Measurements from ENCODE around the gene DMRTB1.

The DMRTB1 gene

GRCh38 chr1:53447413-53447812, 11.8 kb upstream of the DMRTB1 start:
- ChIA-PET POLR2A (no interaction called here), CTCF (interaction anchor here (0.9 to 1.1 kb wide), 3 partner anchors 9 to 16 kb away, joined by 3 to 4 read pairs (median 3); no protein-coding TSS in a partner anchor)
- H3K4me3 ChIP-seq (ENCODE audit: control insufficient read depth in 1 of 7, extremely low read depth in 1 of 7, insufficient read depth in 4 of 7, low read depth in 2 of 7, low read length in 6 of 7), result no peak overlapping the region
- 100% methylated on average over 4 of the region's 4 CpGs for WGBS (ENCODE audit: insufficient coverage)
- H3K27ac ChIP-seq (ENCODE audit: insufficient read depth in 1 of 2, low read depth in 1 of 2, low read length in 2 of 2, poor library complexity in 1 of 2, severe bottlenecking in 2 of 2), result no peak overlapping the region
- peaks cover 0 to 2% (median 0%) of the 10 kb centered on the region in 5 experiments for H3K27me3 ChIP-seq (replicated peaks in 2 of 5; ENCODE audit: control insufficient read depth in 4 of 5, insufficient read depth in 5 of 5, low read length in 4 of 5)
- H3K9me3 ChIP-seq (ENCODE audit: control extremely low read depth in 1 of 5, control insufficient read depth in 4 of 5, insufficient read depth in 2 of 5, low read depth in 1 of 5, low read length in 4 of 5), result no peaks in the 10 kb centered on the region
- no peaks in the 10 kb centered on the region for H3K4me1 ChIP-seq (ENCODE audit: control extremely low read depth in 1 of 4, control insufficient read depth in 4 of 4, insufficient read depth in 4 of 4, low read length in 3 of 4)
- DNase-seq, result no peak
- no peaks in the 10 kb centered on the region for H3K36me3 ChIP-seq (ENCODE audit: control insufficient read depth in 4 of 4, insufficient read depth in 4 of 4, low read length in 3 of 4)

GRCh38 chr1:53448241-53448841, 10.9 kb upstream of the DMRTB1 start:
- Histone ChIP-seq H3K4me3 (ENCODE audit: control insufficient read depth in 1 of 7, extremely low read depth in 1 of 7, insufficient read depth in 4 of 7, low read depth in 2 of 7, low read length in 6 of 7) (no peak overlapping the region), H3K36me3 (ENCODE audit: control insufficient read depth in 4 of 4, insufficient read depth in 4 of 4, low read length in 3 of 4) (no peaks in the 10 kb centered on the region), H3K9me3 (ENCODE audit: control extremely low read depth in 1 of 5, control insufficient read depth in 4 of 5, insufficient read depth in 2 of 5, low read depth in 1 of 5, low read length in 4 of 5) (no peaks in the 10 kb centered on the region), H3K4me1 (ENCODE audit: control extremely low read depth in 1 of 4, control insufficient read depth in 4 of 4, insufficient read depth in 4 of 4, low read length in 3 of 4) (no peaks in the 10 kb centered on the region), H3K27me3 (replicated peaks in 2 of 5; ENCODE audit: control insufficient read depth in 4 of 5, insufficient read depth in 5 of 5, low read length in 4 of 5) (peaks cover 0 to 2% (median 0%) of the 10 kb centered on the region in 5 experiments), H3K27ac (ENCODE audit: insufficient read depth in 1 of 2, low read depth in 1 of 2, low read length in 2 of 2, poor library complexity in 1 of 2, severe bottlenecking in 2 of 2) (no peak overlapping the region)
- ChIA-PET CTCF (interaction anchor here (0.9 to 2.8 kb wide), 7 partner anchors 9 to 170 kb away, joined by 3 to 15 read pairs (median 4); no protein-coding TSS in a partner anchor), POLR2A (no interaction called here)
- DNase-seq, result no peak
- 60% methylated on average over 1 of the region's 2 CpGs for WGBS (ENCODE audit: insufficient coverage)

- Histone ChIP-seq H3K27ac (ENCODE audit: insufficient read depth in 1 of 2, low read depth in 1 of 2, low read length in 2 of 2, poor library complexity in 1 of 2, severe bottlenecking in 2 of 2) (no peak overlapping the region), H3K4me3 (ENCODE audit: control insufficient read depth in 1 of 7, extremely low read depth in 1 of 7, insufficient read depth in 4 of 7, low read depth in 2 of 7, low read length in 6 of 7) (no peak overlapping the region), H3K27me3 (replicated peaks in 2 of 5; ENCODE audit: control insufficient read depth in 4 of 5, insufficient read depth in 5 of 5, low read length in 4 of 5) (peaks cover 0 to 2% (median 0%) of the 10 kb centered on the region in 5 experiments), H3K9me3 (ENCODE audit: control extremely low read depth in 1 of 5, control insufficient read depth in 4 of 5, insufficient read depth in 2 of 5, low read depth in 1 of 5, low read length in 4 of 5) (no peaks in the 10 kb centered on the region), H3K36me3 (ENCODE audit: control insufficient read depth in 4 of 4, insufficient read depth in 4 of 4, low read length in 3 of 4) (no peaks in the 10 kb centered on the region), H3K4me1 (ENCODE audit: control extremely low read depth in 1 of 4, control insufficient read depth in 4 of 4, insufficient read depth in 4 of 4, low read length in 3 of 4) (no peaks in the 10 kb centered on the region)
- DNase-seq, result no peak
- CTCF ChIA-PET, result interaction anchor here (0.9 to 2.8 kb wide), 4 partner anchors 16 to 170 kb away, joined by 3 to 15 read pairs (median 6); no protein-coding TSS in a partner anchor
- WGBS (ENCODE audit: insufficient coverage), result no CpG with 5 or more reads among the region's 3 CpGs
- POLR2A ChIA-PET, result interaction anchor here (0.6 kb wide), 1 partner anchor 10 kb away, joined by 3 read pairs; the partner anchor contains the start of gene DMRTB1
Measured at GRCh38 chr1:53449021-53449420, 10.2 kb upstream of the DMRTB1 start.

DNA sequence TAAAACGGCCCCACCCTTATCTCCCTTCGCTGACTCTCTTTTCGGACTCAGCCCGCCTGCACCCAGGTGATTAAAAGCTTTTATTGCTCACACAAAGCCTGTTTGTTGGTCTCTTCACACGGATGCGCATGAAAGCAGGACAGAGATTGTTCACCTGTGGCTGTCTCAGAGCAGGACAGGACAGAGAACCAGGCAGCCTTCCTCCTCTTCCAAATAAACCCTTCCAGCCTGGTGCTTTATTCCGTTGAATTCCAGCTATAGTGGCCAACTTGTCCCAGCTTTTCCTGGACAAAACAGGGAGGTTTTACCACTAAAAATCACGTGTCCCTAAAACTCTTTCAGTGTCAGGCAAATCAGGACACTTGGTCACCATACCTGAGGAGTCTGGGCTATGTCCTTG, 9.5 kb upstream of the DMRTB1 start:
- ChIA-PET CTCF (interaction anchor here (1.1 to 2.8 kb wide), 5 partner anchors 8 to 171 kb away, joined by 3 to 15 read pairs (median 7); no protein-coding TSS in a partner anchor), POLR2A (interaction anchor here (0.6 kb wide), 1 partner anchor 24 kb away, joined by 3 read pairs; no protein-coding TSS in a partner anchor)
- peaks cover 0 to 2% (median 0%) of the 10 kb centered on the region in 5 experiments for H3K27me3 ChIP-seq (replicated peaks in 2 of 5; ENCODE audit: control insufficient read depth in 4 of 5, insufficient read depth in 5 of 5, low read length in 4 of 5)
- H3K4me1 ChIP-seq (ENCODE audit: control extremely low read depth in 1 of 4, control insufficient read depth in 4 of 4, insufficient read depth in 4 of 4, low read length in 3 of 4), result no peaks in the 10 kb centered on the region
- no peaks in the 10 kb centered on the region for H3K36me3 ChIP-seq (ENCODE audit: control insufficient read depth in 4 of 4, insufficient read depth in 4 of 4, low read length in 3 of 4)
- DNase-seq, result no peak
- H3K27ac ChIP-seq (ENCODE audit: insufficient read depth in 1 of 2, low read depth in 1 of 2, low read length in 2 of 2, poor library complexity in 1 of 2, severe bottlenecking in 2 of 2), result no peak overlapping the region
- 95% methylated on average over 7 of the region's 8 CpGs for WGBS (ENCODE audit: insufficient coverage)
- H3K4me3 ChIP-seq (ENCODE audit: control insufficient read depth in 1 of 7, extremely low read depth in 1 of 7, insufficient read depth in 4 of 7, low read depth in 2 of 7, low read length in 6 of 7), result no peak overlapping the region
- H3K9me3 ChIP-seq (ENCODE audit: control extremely low read depth in 1 of 5, control insufficient read depth in 4 of 5, insufficient read depth in 2 of 5, low read depth in 1 of 5, low read length in 4 of 5), result no peaks in the 10 kb centered on the region

DNA sequence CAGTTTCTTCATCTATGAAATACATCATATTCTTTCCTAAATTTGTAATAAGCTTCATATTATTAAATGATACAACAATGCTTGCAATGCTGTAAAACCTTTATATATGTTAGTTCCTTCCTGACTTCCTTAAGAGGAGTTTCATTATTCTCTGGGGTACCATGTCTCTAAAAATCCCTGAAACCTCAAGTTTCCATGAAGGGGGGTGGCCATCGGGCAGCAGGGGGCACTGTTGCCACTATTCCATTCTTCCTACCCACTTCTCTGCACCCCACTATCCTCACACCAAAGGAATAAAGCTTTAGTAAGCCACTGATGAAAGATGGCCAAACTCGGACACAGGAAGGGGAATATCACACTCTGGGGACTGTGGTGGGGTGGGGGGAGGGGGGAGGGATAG, 9.0 kb upstream of the DMRTB1 start:
- no peak overlapping the region for H3K4me3 ChIP-seq (ENCODE audit: control insufficient read depth in 1 of 7, extremely low read depth in 1 of 7, insufficient read depth in 4 of 7, low read depth in 2 of 7, low read length in 6 of 7)
- CTCF ChIA-PET, result interaction anchor here (1.1 to 2.8 kb wide), 4 partner anchors 9 to 15 kb away, joined by 3 to 15 read pairs (median 6); no protein-coding TSS in a partner anchor
- peaks cover 0 to 2% (median 0%) of the 10 kb centered on the region in 5 experiments for H3K27me3 ChIP-seq (replicated peaks in 2 of 5; ENCODE audit: control insufficient read depth in 4 of 5, insufficient read depth in 5 of 5, low read length in 4 of 5)
- no peaks in the 10 kb centered on the region for H3K36me3 ChIP-seq (ENCODE audit: control insufficient read depth in 4 of 4, insufficient read depth in 4 of 4, low read length in 3 of 4)
- H3K4me1 ChIP-seq (ENCODE audit: control extremely low read depth in 1 of 4, control insufficient read depth in 4 of 4, insufficient read depth in 4 of 4, low read length in 3 of 4), result no peaks in the 10 kb centered on the region
- POLR2A ChIA-PET, result interaction anchor here (0.5 to 0.6 kb wide), 2 partner anchors 23 to 1134 kb away, joined by 3 to 4 read pairs; no protein-coding TSS in a partner anchor
- WGBS (ENCODE audit: insufficient coverage), result no CpG with 5 or more reads among the region's 2 CpGs
- H3K9me3 ChIP-seq (ENCODE audit: control extremely low read depth in 1 of 5, control insufficient read depth in 4 of 5, insufficient read depth in 2 of 5, low read depth in 1 of 5, low read length in 4 of 5), result no peaks in the 10 kb centered on the region
- H3K27ac ChIP-seq (ENCODE audit: insufficient read depth in 1 of 2, low read depth in 1 of 2, low read length in 2 of 2, poor library complexity in 1 of 2, severe bottlenecking in 2 of 2), result no peak overlapping the region
- peak in 2 of 3 donors; percentile 12 to 23 for DNase-seq

DNA sequence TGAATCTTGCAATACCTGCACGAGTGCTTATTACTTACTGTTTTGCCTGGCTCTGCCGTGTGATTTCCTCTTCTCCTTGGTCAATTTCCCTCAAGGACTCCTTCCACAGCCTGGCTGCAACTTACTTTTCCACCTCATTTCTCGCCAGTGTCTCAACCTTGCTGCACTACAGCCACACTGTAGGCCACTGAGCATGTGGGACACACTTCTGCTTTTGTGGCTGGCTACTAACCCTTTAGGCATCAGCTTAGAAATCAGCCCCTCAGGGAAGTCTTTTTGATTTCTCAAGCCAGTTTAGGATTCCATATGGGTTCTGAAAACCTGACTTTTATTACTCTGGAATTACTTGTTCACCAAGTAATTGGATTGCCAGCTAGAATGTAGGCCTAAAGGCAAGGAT, 5.2 kb upstream of the DMRTB1 start:
- peaks cover 0 to 2% (median 0%) of the 10 kb centered on the region in 4 experiments for H3K4me1 ChIP-seq (ENCODE audit: control extremely low read depth in 1 of 4, control insufficient read depth in 4 of 4, insufficient read depth in 4 of 4, low read length in 3 of 4)
- H3K36me3 ChIP-seq (ENCODE audit: control insufficient read depth in 4 of 4, insufficient read depth in 4 of 4, low read length in 3 of 4), result no peaks in the 10 kb centered on the region
- H3K27me3 ChIP-seq (replicated peaks in 2 of 5; ENCODE audit: control insufficient read depth in 4 of 5, insufficient read depth in 5 of 5, low read length in 4 of 5), result peaks cover 0 to 2% (median 0%) of the 10 kb centered on the region in 5 experiments
- DNase-seq, result peak in 2 of 3 donors; percentile 39 to 43
- no peak overlapping the region for H3K27ac ChIP-seq (ENCODE audit: insufficient read depth in 1 of 2, low read depth in 1 of 2, low read length in 2 of 2, poor library complexity in 1 of 2, severe bottlenecking in 2 of 2)
- no peak overlapping the region for H3K4me3 ChIP-seq (ENCODE audit: control insufficient read depth in 1 of 7, extremely low read depth in 1 of 7, insufficient read depth in 4 of 7, low read depth in 2 of 7, low read length in 6 of 7)
- ChIA-PET CTCF (interaction anchor here (1.2 kb wide), 1 partner anchor 10 kb away, joined by 3 read pairs; no protein-coding TSS in a partner anchor), POLR2A (no interaction called here)
- H3K9me3 ChIP-seq (ENCODE audit: control extremely low read depth in 1 of 5, control insufficient read depth in 4 of 5, insufficient read depth in 2 of 5, low read depth in 1 of 5, low read length in 4 of 5), result no peaks in the 10 kb centered on the region
- WGBS (ENCODE audit: insufficient coverage), result 89% methylated on average over 3 of the region's 3 CpGs

DNA sequence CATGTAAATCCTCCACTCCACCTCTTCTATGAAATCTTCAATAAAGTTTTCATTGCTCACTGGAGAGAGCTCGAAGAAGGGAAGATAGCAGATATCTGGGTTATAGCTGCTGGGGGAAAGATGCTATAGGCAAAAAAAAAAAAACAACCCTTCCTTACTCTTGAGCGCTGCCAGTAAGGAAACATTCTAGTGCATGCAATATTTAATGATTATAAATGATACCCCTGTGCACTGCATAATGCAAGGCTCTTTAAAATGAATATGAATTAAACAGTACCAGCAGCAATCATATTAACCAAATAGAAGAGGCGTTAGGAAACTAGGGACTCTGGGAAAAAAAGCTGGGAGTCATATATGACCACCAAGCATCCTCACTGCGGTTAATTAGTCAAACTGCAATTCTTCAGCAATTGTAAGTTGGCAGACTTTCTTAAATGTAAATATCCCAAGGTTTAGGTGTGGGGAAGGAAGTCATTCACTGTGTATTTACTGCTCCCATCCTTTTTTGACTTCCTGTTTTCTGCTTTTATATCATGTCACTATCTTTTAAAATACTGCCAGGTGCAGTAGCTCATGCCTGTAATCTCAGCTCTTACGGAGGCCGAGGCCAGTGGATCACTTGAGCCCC, 3.7 kb upstream of the DMRTB1 start:
- DNase-seq, result no peak
- H3K4me1 ChIP-seq (ENCODE audit: control extremely low read depth in 1 of 4, control insufficient read depth in 4 of 4, insufficient read depth in 4 of 4, low read length in 3 of 4), result peaks cover 0 to 2% (median 0%) of the 10 kb centered on the region in 4 experiments
- H3K9me3 ChIP-seq (ENCODE audit: control extremely low read depth in 1 of 5, control insufficient read depth in 4 of 5, insufficient read depth in 2 of 5, low read depth in 1 of 5, low read length in 4 of 5), result no peaks in the 10 kb centered on the region
- WGBS (ENCODE audit: insufficient coverage), result no CpG with 5 or more reads among the region's 6 CpGs
- no peak overlapping the region for H3K27ac ChIP-seq (ENCODE audit: insufficient read depth in 1 of 2, low read depth in 1 of 2, low read length in 2 of 2, poor library complexity in 1 of 2, severe bottlenecking in 2 of 2)
- CTCF ChIA-PET, result interaction anchor here (2.2 kb wide), 1 partner anchor 10 kb away, joined by 8 read pairs; no protein-coding TSS in a partner anchor
- H3K4me3 ChIP-seq (ENCODE audit: control insufficient read depth in 1 of 7, extremely low read depth in 1 of 7, insufficient read depth in 4 of 7, low read depth in 2 of 7, low read length in 6 of 7), result no peak overlapping the region
- H3K27me3 ChIP-seq (replicated peaks in 2 of 5; ENCODE audit: control insufficient read depth in 4 of 5, insufficient read depth in 5 of 5, low read length in 4 of 5), result peaks cover 0 to 2% (median 0%) of the 10 kb centered on the region in 5 experiments
- H3K36me3 ChIP-seq (ENCODE audit: control insufficient read depth in 4 of 4, insufficient read depth in 4 of 4, low read length in 3 of 4), result no peaks in the 10 kb centered on the region
- POLR2A ChIA-PET, result no interaction called here

Data from common myeloid progenitor, CD34-positive (primary cell).